Fibroblast of the aortic adventitia (primary cell): ENCODE results near the gene ADAR. TPM values are rescaled to one million over a fixed set of nuclear protein-coding genes. Genes with fewer than 3 reads are reported as not detected.
A peak's percentile ranks its signal among the peaks of the same experiment; 100 is the strongest.

Experiments
- DNase-seq: peaks from one replicate; pipeline ENCODE4 v3.0.0-alpha.2; 2010; ENCODE audit warnings: low read depth
- H3K4me3 ChIP-seq: 2 replicates; pipeline ENCODE4 v1.5.1; 2011; ENCODE audit warnings: low read depth, mild to moderate bottlenecking, control low read depth, low read length, moderate library complexity
- total RNA-seq: library from RNA; depleted of rRNA; stranded (reverse); fragments of >200 nt; gene quantifications from 2 replicates; pipeline ENCODE4 v1.2.3, GENCODE V29; 2012; ENCODE audit warnings: low replicate concordance
- TF ChIP-seq, protein P1 (sequence below): IDR thresholded peaks from 2 replicates; pipeline ENCODE4 v1.5.1; 2011; ENCODE audit warnings: mild to moderate bottlenecking, low read length, control low read depth, inconsistent platforms; ENCODE audit not compliant: insufficient read depth

Gene ADAR
- total RNA-seq, 1 donor: 114 TPM

DNA sequence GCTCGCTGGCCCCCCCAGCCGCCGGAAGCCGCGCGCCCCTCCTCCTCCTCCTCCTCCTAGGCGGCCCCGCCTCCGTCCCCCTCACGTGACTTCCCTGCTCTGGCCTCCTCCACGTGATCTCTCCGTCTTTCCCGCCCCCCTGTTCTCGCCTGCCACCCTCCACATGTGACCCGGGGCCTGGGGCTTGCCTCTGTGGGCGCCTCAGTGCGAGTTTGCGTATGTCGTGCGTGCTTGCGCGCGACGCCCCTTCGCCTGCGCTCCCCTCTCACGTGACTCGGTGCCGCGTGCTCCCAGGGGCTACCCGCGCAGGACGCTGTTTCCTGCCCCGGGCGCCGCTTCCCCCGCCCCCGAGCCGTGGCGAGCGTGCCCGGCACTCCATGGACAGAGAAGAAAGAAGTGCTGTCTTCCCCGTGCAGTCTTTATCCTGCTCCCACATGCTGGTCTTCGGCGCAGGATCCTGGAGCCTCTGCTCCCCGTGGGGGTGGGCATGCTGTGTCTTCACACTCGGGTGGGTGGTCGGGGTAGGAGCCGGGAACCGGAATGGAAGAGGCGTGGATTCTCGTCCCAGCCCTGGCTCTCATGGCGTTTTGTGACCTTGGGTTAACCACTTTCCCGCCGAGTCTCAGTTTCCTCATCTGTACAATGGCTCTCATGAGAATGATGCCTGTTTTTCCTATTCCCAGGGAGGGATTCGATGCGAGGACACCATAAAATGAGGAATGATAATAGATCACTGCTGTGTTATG, 49.1 kb downstream of the ADAR start:
- peak overlapping the region; percentile 94 for H3K4me3 ChIP-seq
- peak; percentile 99 for DNase-seq
- TF ChIP-seq, protein P1, sequence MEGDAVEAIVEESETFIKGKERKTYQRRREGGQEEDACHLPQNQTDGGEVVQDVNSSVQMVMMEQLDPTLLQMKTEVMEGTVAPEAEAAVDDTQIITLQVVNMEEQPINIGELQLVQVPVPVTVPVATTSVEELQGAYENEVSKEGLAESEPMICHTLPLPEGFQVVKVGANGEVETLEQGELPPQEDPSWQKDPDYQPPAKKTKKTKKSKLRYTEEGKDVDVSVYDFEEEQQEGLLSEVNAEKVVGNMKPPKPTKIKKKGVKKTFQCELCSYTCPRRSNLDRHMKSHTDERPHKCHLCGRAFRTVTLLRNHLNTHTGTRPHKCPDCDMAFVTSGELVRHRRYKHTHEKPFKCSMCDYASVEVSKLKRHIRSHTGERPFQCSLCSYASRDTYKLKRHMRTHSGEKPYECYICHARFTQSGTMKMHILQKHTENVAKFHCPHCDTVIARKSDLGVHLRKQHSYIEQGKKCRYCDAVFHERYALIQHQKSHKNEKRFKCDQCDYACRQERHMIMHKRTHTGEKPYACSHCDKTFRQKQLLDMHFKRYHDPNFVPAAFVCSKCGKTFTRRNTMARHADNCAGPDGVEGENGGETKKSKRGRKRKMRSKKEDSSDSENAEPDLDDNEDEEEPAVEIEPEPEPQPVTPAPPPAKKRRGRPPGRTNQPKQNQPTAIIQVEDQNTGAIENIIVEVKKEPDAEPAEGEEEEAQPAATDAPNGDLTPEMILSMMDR: no peak

DNA sequence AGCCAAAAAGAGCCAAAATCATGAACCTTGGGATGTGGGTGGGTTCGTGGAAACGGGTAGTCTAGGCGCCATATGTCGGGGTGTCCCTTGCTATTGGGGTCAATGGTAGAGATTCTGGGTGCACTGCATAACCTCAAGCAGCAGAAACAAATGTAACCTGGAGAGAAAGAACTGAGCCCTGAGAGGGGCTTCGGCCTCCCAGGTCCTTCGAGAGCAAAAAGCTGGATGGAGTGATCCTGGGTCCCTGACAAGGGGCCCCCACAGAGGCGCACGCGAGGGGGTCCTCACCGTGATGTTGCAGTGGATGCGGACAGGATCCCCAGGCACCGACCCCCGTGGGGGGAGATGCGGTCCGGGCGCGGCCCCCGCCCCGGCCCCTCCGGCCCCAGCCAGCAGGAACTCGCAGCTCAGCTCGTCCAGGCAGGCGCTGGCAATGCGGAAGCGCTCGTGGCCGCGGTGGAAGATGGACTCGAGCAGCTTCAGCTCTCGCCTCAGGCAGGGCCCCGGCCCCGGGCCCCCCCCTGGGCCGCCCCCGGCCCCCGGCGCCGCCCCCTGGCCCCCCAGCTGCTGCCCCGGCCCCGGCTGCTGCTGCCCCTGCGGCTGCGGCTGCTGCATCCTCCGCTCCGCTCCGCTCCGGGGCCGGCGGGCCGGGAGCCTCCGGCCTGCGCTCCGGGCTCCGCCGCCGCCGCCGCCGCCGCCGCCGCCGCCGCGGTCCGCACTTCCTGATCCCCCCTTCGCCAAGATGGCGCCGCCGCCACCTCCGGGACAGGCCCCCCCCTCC, 49.9 kb downstream of the ADAR start, which contains the start of gene UBE2Q1:
UBE2Q1 (minus strand) TSS at position 724 of the 781 bp plus-strand sequence; CDS start at position 615, 109 bp downstream.
- no peak for DNase-seq
- peak within 1 kb of the TSS; percentile 94 for H3K4me3 ChIP-seq
- TF ChIP-seq, protein P1: no peak

DNA sequence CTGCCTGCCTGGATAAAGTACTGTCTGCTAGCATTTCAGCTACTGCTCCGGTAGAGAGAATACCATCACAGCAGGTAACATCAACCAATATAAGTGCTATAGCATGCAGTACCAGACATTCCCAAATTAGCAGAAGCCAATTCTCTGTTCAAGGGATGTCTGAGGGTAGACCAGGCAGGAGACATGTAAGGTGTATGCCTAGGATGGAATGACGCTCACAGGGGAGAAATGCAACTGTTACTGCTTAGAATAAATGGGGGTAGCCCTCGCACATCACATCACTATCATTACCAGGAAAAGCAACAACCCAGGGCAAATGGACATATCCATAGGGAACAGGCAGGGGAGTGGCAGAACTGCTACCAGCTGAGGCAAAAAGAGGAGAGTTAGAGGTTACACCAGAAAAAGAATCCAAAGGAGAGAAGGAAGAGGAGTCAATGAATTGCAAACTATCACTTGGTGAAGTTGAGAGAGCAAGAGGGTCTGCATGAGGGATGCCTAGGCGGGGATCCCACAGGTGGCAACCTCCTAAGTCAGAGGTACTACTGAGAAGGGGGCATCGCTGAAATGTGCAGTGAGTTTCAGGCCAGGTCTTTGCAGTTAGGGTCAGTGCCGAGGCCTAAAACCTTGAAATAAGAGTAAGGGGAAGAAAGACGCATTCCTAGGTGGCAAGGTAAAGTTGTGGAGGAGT, 50.6 kb downstream of the ADAR start:
- TF ChIP-seq, protein P1: no peak
- H3K4me3 ChIP-seq: peak overlapping the region; percentile 94
- DNase-seq: no peak

DNA sequence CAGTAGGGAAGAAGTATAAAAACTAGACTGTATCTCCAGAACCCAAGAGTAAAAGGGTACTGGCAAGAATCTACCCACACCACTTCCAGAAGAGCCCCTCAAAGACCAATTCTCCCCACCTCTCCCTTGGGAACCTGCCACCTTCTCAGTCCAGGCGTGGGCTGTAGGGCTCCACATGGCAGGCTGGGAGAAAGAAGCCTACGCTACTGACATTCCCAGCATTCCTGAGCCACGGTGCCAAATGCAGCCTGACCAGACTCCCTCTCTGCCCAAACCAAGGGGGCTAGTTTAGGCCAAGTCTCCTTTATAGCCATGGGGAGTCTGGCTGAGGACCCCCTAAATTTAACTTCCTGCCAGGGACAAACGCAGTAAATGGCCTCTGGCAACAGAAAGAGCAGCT, 51.6 kb downstream of the ADAR start:
- TF ChIP-seq, protein P1: no peak
- peak overlapping the region; percentile 94 for H3K4me3 ChIP-seq
- peak; percentile 53 for DNase-seq

DNA sequence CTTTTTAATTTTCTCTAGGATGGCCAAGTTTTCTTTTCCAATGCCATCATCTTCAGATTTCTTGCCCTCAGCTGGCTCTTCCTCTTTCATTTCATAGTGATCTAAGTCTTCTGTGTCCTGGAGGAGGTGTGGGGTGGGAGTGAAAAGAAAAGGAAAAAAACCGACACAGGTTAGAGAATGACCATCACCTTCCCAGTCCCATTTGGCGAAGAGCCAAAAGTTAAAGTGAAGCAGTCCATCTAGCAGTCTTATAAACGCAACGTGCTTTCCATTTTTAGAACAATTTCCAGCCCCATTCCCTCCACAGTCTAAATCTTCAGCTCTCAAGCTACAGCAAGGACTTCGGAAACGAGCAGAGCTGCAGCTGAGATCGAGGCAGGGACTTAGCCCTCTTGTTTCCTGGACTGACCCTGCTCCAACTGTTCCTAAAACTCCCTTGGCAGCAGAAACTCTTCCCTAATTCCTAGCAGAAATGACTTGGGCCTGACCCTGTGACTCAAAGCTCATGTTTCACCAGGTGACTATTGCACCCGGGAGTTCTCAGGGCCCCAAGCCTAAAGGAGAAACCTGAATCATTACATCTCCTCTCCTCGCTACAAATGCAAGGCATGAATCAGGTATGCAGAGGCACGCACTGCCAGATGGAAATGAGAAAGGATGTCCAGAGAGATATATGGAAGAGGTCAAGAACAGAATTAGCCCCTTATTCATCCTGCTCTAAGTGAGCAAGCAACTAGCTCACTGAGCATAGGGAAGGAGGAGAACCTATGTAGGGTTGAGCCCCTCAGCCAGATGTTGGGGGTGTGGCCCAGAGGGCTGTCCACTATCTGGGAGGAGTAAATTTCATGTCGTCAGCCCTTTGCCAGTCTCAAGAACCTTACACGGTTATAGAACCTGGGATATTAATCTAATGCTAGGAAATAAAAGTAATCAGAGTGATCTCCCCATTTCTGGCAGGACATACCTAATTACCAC, 54.6 kb downstream of the ADAR start:
- DNase-seq: no peak
- H3K4me3 ChIP-seq: no peak overlapping the region
- TF ChIP-seq, protein P1: no peak

DNA sequence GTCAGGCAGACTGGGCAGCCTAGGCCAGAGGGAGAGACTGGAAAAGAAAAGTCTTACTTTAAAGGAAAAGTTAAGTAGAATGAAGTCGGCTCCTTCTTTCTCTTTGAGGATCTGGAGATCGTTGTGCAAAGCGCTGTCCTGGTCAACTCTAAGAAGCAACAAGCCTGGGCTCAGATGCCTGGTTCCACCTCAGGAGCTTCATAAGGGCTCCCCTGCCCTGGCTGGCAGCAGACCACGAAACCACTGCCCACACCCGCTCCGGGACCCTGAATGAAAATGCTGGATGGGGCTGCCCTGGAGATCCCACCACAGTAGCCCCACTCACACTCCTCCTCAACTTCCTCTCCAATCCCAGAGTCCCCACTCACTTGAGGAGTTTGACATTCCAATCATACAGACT, 56.0 kb downstream of the ADAR start:
- no peak for DNase-seq

More for the DNA sequence above, 56.0 kb downstream of the ADAR start:
- H3K4me3 ChIP-seq: no peak overlapping the region
- TF ChIP-seq, protein P1: no peak
